ENCODE measurements around the gene JAKMIP1.

JAKMIP1 gene

GRCh38 chr4:6241062-6241845, 40.9 kb upstream of the JAKMIP1 start:
- H3K36me3 ChIP-seq, result no peaks in the 10 kb centered on the region
- H3K4me3 ChIP-seq (ENCODE audit: low read depth, low read length), result no peak overlapping the region
- H3K27ac ChIP-seq, result no peak overlapping the region
- H3K27me3 ChIP-seq (ENCODE audit: insufficient read depth, low read depth, severe bottlenecking), result no peaks in the 10 kb centered on the region
- H3K9me3 ChIP-seq (ENCODE audit: severe bottlenecking), result peaks cover 5% of the 10 kb centered on the region
- no peak for DNase-seq
- no peak for TF ChIP-seq CTCF (IDR thresholded peaks at IDR 0.05; ENCODE audit: low read depth, low read length)

- no peak for DNase-seq
- Histone ChIP-seq H3K9me3 (ENCODE audit: severe bottlenecking) (peaks cover 5% of the 10 kb centered on the region), H3K36me3 (no peaks in the 10 kb centered on the region), H3K27me3 (ENCODE audit: insufficient read depth, low read depth, severe bottlenecking) (no peaks in the 10 kb centered on the region), H3K27ac (no peak overlapping the region), H3K4me3 (ENCODE audit: low read depth, low read length) (no peak overlapping the region)
- TF ChIP-seq CTCF (IDR thresholded peaks at IDR 0.05; ENCODE audit: low read depth, low read length), result no peak
Observed at GRCh38 chr4:6239968-6240367, 39.6 kb upstream of the JAKMIP1 start.

DNA sequence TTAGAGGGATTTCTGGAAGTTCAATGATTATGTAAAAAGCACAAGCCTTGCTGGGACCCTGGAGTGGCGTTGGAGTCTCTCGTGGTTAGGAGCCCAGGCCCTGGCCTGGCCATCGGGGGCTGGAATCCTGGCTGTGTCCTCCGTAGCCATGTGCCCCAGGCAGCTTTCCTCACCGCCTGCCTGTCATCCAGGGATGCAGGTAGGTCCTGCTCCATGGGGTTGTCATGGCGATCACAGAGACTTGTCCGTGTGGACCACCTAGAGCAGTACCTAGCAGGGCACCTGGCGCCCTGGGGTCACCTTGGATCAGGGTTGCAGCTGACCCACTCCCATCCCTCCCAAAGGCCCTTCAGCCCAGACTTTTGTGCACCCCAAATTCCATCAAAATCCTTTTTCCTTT, 39.1 kb upstream of the JAKMIP1 start:
- H3K27ac ChIP-seq, result no peak overlapping the region
- H3K4me3 ChIP-seq (ENCODE audit: low read depth, low read length), result no peak overlapping the region
- peaks cover 5% of the 10 kb centered on the region for H3K9me3 ChIP-seq (ENCODE audit: severe bottlenecking)
- no peak for TF ChIP-seq CTCF (IDR thresholded peaks at IDR 0.05; ENCODE audit: low read depth, low read length)
- no peak for DNase-seq
- H3K36me3 ChIP-seq, result no peaks in the 10 kb centered on the region
- no peaks in the 10 kb centered on the region for H3K27me3 ChIP-seq (ENCODE audit: insufficient read depth, low read depth, severe bottlenecking)

- Histone ChIP-seq H3K9me3 (ENCODE audit: severe bottlenecking) (no peaks in the 10 kb centered on the region), H3K27me3 (ENCODE audit: insufficient read depth, low read depth, severe bottlenecking) (no peaks in the 10 kb centered on the region), H3K27ac (no peak overlapping the region), H3K4me3 (ENCODE audit: low read depth, low read length) (no peak overlapping the region), H3K36me3 (no peaks in the 10 kb centered on the region)
- TF ChIP-seq CTCF (IDR thresholded peaks at IDR 0.05; ENCODE audit: low read depth, low read length), result no peak
- no peak for DNase-seq
Observed at GRCh38 chr4:6236816-6237390, 36.6 kb upstream of the JAKMIP1 start.

GRCh38 chr4:6235901-6236640, 35.7 kb upstream of the JAKMIP1 start:
- no peak overlapping the region for H3K4me3 ChIP-seq (ENCODE audit: low read depth, low read length)
- no peak overlapping the region for H3K27ac ChIP-seq
- no peaks in the 10 kb centered on the region for H3K36me3 ChIP-seq
- no peaks in the 10 kb centered on the region for H3K27me3 ChIP-seq (ENCODE audit: insufficient read depth, low read depth, severe bottlenecking)
- no peak for DNase-seq
- no peak for TF ChIP-seq CTCF (IDR thresholded peaks at IDR 0.05; ENCODE audit: low read depth, low read length)
- H3K9me3 ChIP-seq (ENCODE audit: severe bottlenecking), result no peaks in the 10 kb centered on the region
